HG03039 (cell line): ENCODE measurements around the gene GSTA1.
"Not testable (repeated sequence)": the region's sequence is repeated elsewhere in the genome, so short reads cannot be mapped to it uniquely, and the experiment has no call there.

Experiments used
- ATAC-seq: cut with Tn5 transposase; IDR thresholded peaks from one replicate; pipeline ENCODE4 v1.9.1; 2021; ENCODE audit warnings: mild to moderate bottlenecking, moderate library complexity; ENCODE audit not compliant: unreplicated experiment

The GSTA1 gene

DNA sequence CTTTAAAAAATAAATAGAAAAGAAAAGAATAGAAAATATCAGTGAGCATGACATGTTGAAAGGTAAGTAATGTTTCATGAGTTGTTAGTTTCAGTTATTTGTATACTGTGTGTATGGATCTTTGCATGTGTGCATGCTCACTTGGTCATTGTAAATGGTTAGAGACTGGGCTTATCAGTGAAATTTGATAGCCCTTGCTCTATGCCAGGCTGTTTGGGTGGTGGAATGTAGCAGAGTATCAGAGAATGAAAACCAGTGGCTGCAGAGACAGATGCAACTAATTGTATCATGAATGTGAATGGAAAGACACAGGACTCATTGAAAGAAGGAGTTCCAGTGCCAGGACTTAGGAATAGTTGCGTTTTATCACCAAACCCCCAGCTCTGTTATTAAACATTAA is 44.5 kb downstream of the GSTA1 start:
- no peak for ATAC-seq

DNA sequence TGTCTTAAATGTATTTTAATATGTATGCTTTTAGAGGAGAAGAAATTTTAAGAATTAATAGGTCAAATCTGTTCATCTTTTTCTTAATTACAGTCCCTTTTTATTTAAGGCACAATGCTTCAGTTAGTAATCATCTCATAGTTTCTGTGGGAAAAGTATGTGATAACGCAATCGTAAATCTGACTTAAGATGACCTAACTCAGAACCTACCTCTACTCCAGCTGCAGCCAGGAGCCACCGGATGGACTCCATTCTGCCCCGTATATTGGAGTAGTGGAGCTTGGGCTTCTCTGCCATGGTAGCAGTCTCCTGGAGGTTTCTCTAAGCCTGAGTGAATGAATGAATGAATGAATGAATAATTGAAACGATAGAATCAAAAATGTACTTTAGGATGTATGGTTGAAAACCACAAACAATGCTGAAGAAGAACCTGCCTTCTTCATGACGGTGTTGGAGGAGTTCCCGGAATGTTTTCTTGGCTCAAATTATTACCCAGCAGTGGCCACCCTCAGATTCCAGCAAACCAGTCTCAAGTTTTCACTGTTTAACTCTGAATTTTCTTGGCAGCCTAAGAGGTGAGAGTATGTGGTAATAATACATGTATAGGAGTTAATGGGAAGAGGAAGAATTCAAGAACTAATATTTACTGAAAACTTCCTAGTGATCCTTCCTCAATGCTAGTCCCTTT is 45.8 kb downstream of the GSTA1 start:
- not testable (repeated sequence) for ATAC-seq

DNA sequence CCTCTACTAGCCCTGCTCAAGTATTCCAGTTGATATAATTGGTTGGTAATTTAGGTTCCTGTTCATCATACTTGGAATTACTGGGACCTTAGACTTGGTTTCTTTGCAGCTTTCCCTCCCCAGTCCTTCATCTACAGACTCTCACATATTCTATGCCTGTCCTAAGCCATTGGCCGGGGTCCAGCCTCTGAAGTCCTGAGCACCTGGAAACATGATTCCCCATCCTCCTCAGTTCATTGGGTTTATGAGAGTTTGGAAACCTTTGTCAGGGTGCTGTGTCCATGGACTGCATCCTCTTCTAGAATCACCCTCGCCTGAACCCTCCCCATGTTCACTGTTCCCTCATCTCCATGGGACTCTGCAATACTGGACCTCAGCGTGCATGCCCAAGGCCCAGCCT is 49.2 kb downstream of the GSTA1 start:
- ATAC-seq = no peak

DNA sequence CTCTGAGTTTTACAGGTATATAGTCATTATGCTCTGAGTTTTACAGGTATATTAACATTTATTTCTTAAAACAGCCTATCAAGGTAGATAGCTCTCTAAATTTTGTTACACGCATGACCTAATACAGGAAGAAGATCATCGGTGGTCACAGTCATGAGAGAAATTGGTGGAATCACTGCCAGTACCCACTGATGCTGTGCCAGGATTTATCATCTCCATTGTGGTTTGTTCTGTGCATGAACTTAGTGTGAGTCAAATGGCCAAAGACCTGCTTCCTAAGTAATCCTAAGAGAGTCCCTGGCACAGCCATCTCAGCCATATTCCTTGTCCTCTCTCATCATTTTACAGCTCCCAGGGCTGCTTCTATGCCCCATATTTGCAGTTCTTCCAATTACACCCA is 50.5 kb downstream of the GSTA1 start:
- ATAC-seq = not testable (repeated sequence)

DNA sequence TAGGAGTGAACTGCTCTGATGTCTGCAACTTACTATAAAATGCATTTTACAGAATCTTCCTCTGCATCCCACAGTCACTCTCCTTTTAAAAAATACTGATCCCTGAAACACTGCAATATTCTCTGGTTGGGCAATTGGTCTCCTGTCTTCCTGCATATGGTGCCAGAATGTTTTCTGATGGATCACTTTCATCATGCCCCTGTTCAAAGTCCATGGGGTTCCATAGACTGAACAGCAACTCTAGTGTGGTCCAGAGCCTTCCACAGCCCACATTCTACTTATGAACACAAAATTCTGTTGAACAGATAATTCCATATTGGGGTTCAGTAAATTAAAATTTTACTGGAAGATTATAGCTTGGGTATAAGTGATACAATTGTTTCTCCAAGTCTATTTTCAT is 51.3 kb downstream of the GSTA1 start:
- ATAC-seq = no peak

DNA sequence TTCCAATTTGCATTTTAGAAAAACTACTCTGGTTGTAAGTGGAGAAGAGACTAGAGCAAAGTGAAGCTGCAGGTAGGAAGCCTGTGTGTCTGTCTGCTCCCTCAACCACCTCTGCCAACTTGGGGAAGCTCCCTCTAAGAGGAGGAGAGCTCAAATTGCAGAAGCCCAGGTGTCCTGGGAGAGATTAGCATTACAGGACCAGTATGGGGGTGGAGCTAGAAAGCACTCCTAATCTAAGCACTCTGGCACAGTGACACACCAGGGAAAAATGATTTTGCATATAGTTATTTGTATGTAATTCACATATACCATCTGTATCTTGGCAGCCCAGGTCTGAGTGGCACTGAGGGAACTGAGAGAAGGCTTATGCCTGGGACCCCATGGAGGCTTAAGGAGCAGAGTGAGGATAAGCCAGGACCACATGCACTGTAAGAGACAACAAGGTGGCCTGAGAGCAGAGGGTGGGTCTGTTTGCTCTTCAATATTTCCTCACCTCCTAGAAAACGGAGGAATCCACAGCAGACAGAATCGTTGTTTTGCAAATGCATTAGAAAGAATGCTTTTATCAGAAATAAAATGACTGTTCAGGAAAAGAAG is 54.0 kb downstream of the GSTA1 start:
- ATAC-seq = no peak

DNA sequence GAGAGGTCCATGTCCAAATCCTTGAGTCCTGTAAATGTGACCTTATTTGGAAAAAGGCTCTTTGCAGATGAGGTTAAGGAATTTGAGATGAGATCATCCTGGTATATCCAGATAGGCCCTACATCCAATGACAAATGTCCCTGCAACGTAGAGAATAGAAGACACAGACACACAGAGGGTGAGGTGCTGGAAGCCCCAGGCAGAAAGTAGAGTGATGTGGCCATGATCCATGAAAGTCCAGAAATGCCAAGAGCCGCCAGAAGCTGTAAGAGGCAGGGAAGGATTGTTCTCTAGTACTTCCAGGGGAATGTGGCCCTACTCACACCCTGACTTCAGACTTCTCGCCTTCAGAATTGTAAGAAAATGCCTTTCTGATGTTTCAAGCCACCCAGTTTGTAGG is 56.3 kb downstream of the GSTA1 start:
- ATAC-seq = not testable (repeated sequence)

DNA sequence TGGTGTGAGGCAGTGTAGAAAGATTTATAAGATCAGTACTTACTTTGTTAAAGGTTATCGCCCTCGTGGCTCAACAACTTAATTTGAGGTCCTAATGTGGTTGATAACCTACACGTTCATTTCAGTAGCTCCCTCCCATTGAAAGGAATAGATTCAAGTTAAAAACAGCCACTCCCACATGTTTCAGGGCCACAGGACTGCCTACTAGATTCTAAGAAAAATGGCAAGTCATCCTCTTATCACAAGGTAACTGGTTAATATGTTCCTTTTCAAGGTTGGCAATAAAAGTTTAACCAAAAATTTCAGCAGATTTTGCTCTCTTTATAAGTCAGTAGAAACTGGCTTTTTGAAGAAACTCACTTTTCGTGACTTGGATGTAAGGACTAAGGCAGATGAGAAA is 57.4 kb downstream of the GSTA1 start:
- no peak for ATAC-seq

DNA sequence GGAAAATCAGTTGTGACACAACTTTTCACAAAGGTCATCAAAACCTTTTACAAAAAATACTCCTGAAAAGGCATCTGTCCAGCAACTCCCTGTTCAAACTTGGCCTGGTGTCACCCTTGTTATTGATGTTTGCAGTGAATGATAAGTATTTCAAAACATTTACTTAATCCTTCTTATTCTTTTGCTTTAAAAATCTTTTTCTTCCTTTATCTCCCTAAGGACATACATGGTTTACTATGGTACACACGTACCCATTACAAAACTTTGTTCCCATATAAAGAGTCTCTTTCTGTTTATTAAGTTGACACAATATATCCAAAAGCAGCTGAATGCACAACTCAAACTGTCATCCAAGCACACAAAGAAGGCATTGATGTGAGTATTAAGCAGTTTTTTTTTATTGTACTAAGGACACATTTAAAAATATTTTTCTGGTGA is 57.8 kb downstream of the GSTA1 start:
- ATAC-seq = no peak

DNA sequence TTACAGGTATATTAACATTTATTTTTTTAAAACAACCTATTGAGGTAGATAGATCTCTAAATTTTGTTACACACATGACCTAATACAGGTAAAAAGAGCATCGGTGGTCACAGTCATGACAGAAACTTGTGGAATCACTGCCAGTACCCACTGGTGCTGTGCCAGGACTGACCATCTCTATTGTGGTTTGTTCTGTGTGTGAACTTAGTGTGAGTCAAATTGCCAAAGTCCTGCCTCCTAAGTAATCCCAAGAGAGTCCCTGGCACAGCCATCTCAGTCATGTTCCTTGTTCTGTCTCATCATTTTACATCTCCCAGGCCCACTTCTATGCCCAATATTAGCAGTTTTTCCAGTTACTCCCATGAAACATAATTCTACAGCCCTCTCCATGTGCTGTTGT is 61.7 kb downstream of the GSTA1 start:
- no peak for ATAC-seq
